ENCODE results near the gene RXRA.

The RXRA gene

DNA sequence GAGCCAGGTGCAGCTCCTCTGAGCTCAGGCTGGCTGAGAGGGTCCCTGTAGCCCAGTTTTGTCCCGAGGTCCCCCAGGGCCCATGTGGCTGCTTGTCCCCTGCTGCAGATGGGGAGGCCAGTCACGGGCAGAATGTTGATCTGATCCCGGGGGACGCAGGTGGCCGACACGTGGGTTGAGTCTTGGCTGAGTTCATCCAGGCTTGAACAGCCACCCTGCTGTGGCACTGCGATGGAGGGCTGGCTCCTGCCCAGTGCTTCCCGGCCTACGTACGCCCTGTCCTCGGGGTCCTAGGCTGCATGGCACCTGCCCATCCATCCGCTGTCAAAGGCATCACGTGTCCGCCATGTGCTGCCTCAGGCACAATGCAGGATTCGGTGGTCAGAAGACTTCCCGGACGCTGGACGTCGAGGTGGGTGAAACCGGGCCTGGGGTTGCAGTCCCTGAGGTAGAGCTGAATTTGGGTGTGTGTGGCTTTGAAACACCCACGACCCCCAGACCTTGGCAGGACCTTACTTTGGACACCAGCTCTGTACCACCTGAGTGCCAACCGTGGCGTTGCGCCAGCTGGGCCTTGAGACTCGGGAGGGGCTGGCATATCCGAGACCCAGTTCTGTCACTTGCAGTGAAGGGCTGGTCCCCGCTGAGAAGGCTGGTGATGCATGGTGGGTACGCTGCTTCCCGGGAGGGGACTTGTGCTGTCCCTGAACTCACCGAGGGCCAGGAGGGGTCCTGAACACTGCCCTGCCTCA is 22.3 kb downstream of the RXRA start:
- H3K4me3 ChIP-seq (replicated peaks; ENCODE audit: low read depth, low read length), result no peak overlapping the region
- no peak for TF ChIP-seq CTCF (IDR thresholded peaks at IDR 0.05; ENCODE audit: low read length, missing control alignments)
- no peak for DNase-seq (ENCODE audit: low read depth)

GRCh38 chr9:134349936-134350335 is 23.7 kb downstream of the RXRA start:
- no peak for DNase-seq (ENCODE audit: low read depth)
- H3K4me3 ChIP-seq (replicated peaks; ENCODE audit: low read depth, low read length), result no peak overlapping the region
- TF ChIP-seq CTCF (IDR thresholded peaks at IDR 0.05; ENCODE audit: low read length, missing control alignments), result no peak

DNA sequence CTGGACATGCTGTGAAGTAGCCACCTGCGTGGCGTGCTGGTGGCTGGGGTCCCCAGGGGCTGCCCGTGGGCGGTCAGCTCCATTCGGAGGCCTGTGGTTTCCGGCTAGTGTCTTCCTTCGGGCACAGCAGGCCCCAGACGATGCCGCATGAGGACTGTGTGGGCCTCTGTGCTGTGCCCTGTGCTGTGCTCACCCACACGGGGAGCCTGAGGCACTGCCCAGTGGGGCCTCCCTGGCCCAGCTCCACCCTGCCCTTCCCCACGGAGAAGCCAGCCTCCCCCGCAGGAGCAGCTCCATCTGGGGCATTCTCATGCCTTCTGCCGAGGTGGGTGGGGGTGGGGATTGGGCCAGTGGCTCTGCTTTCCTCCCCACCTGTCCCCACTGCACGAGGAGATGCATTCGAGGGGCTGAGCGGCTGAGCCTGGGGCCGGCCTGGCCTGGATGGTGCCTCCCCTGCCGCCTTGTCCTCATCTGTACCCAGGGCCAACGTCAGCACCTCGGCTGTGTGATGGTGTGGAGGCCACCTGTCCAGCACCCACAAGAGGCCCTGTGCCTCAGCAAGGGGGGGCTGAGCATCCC is 24.2 kb downstream of the RXRA start:
- no peak for TF ChIP-seq CTCF (IDR thresholded peaks at IDR 0.05; ENCODE audit: low read length, missing control alignments)
- H3K4me3 ChIP-seq (replicated peaks; ENCODE audit: low read depth, low read length), result no peak overlapping the region
- no peak for DNase-seq (ENCODE audit: low read depth)

DNA sequence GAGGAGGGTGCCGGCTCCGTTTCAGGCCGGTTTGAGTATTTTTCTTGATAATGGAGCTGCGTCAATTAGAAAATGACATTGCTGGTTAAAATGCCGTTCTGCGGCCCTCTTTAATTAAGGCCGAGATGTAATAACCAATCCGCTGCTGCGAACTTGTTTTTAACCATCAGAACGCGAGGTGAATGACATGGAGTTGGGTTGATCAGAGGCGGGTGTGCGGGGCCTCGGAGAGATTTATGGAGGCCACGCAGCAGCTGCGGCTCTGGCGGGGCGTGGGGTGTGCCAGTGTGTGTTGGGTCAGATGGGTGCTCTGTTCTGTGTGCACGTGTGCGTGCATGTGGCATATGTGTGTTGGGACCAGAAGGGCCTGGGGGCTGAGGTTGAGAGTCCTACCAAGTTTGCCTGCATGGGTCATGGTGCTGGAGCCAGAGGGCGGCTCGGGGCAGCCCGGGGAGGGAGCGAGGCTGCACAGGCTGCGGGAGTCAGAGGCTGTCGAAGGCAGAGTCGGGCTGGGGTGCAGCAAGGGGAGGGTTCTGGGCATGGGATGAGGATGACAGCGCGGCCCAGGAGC is 25.4 kb downstream of the RXRA start:
- no peak overlapping the region for H3K4me3 ChIP-seq (replicated peaks; ENCODE audit: low read depth, low read length)
- no peak for TF ChIP-seq CTCF (IDR thresholded peaks at IDR 0.05; ENCODE audit: low read length, missing control alignments)
- no peak for DNase-seq (ENCODE audit: low read depth)

- no peak for TF ChIP-seq CTCF (IDR thresholded peaks at IDR 0.05; ENCODE audit: low read length, missing control alignments)
- no peak overlapping the region for H3K4me3 ChIP-seq (replicated peaks; ENCODE audit: low read depth, low read length)
- no peak for DNase-seq (ENCODE audit: low read depth)
Measured at GRCh38 chr9:134352247-134352933, 26.1 kb downstream of the RXRA start.

DNA sequence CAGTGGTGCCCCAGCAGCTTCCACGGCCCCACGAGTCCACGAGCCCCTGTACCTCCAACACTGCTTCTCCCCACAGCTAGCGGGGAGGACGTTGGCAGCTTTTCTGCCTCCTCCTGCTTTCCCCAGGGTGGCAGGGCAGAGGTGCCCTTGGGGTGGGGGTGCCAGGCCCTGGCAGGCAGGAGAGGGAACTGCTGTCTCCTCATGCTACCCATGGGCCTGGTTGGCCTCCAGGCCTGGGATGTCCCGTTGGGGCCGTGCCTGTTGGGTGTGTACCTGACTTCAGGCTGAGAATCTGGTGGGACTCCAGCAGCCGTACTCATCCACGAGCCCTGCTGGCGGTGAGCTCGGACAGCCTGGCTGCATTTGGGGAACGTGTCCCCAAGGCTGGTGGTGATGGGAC is 27.3 kb downstream of the RXRA start:
- no peak overlapping the region for H3K4me3 ChIP-seq (replicated peaks; ENCODE audit: low read depth, low read length)
- DNase-seq (ENCODE audit: low read depth), result no peak

More for the DNA sequence above, 27.3 kb downstream of the RXRA start:
- TF ChIP-seq CTCF (IDR thresholded peaks at IDR 0.05; ENCODE audit: low read length, missing control alignments), result no peak
